ENCODE data around the gene GPBP1. TPM values are rescaled to one million over a fixed set of nuclear protein-coding genes. Genes with fewer than 3 reads are reported as not detected.

Gene GPBP1
- total and polyA plus RNA-seq, 2 donors from 2014 or later = 52.7 to 80.9 TPM

DNA sequence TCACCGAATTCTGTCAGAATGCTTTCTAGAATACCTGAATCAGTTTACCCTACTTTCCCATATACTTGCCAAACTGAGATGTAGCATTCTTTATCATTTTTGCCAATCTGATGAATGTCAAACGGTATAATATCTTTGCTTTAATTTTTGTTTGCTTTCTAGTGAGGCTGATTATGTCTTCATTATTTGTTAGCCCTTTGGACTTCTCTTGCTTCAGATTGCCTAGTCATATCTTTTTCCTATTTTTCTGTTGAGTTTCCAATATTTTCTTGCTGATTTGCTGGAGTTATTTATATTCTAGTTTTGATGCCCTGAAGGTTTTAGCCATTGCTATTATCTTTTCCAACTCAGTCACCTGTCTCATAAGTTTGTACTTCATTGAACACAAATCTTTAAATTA lies 40.3 kb upstream of the GPBP1 start:
- TF ChIP-seq, protein P1, sequence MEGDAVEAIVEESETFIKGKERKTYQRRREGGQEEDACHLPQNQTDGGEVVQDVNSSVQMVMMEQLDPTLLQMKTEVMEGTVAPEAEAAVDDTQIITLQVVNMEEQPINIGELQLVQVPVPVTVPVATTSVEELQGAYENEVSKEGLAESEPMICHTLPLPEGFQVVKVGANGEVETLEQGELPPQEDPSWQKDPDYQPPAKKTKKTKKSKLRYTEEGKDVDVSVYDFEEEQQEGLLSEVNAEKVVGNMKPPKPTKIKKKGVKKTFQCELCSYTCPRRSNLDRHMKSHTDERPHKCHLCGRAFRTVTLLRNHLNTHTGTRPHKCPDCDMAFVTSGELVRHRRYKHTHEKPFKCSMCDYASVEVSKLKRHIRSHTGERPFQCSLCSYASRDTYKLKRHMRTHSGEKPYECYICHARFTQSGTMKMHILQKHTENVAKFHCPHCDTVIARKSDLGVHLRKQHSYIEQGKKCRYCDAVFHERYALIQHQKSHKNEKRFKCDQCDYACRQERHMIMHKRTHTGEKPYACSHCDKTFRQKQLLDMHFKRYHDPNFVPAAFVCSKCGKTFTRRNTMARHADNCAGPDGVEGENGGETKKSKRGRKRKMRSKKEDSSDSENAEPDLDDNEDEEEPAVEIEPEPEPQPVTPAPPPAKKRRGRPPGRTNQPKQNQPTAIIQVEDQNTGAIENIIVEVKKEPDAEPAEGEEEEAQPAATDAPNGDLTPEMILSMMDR (IDR thresholded peaks at IDR 0.05; ENCODE audit: borderline replicate concordance, extremely low read depth, insufficient read depth) = no peak
- Histone ChIP-seq H3K27me3 (ENCODE audit: control insufficient read depth, insufficient read depth, low read length) (no peaks in the 10 kb centered on the region), H3K36me3 (ENCODE audit: control insufficient read depth in 2 of 3, insufficient read depth in 3 of 3, low read length in 3 of 3) (no peaks in the 10 kb centered on the region), H3K4me3 (ENCODE audit: low read length in 3 of 3) (no peak overlapping the region), H3K9me3 (ENCODE audit: control insufficient read depth in 2 of 3, insufficient read depth in 1 of 3, low read length in 3 of 3) (no peaks in the 10 kb centered on the region), H3K4me1 (ENCODE audit: control insufficient read depth in 2 of 3, insufficient read depth in 2 of 3, low read depth in 1 of 3, low read length in 3 of 3) (no peaks in the 10 kb centered on the region), H3K27ac (ENCODE audit: low read depth in 2 of 2, low read length in 2 of 2) (no peak overlapping the region), H3K9ac (ENCODE audit: low read length in 3 of 3) (no peak overlapping the region)
- DNase-seq (no peak), FAIRE-seq (no peak)
- intact Hi-C loops (cut with DNase I) = no loop called here

DNA sequence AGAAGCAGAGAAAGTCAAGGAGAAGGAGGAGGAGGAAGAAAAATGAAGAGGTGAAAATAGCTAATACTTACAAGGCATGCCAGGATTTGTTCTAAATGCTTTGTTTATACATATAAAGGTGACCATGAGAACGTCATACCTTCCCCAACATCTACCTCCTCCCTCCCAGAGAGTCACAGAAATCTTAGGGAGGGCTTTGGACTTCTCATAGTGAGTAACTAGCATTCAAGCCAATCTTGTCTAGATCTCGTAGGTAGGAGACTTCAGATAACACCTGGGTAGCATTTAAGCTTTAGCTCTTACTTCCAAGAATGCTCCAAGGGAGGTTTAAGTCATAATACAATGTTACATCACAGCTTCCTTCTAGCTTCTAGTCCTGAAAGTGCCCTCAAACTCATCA lies 36.5 kb upstream of the GPBP1 start:
- H3K4me3 ChIP-seq (ENCODE audit: low read length in 3 of 3) = no peak overlapping the region
- intact Hi-C loops (cut with DNase I) = no loop called here
- FAIRE-seq = no peak

DNA sequence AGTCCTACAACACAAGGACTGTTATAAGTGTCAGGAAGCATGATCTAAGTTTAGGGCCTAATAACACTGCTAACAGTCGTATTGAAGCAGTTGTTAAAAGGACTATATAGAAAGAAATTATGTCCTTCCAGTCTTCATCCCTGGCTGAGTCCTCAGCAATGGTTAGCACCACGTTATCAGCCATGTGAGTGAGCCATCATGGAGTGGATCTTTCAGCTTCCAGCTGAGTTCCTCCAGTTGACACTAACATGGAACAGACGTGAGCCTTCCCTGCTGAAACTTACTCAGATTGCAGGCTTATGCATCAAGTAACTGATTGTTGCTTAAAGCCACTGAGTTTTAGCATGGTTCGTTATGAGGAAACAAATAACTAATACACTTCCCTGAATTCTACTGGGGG lies 21.5 kb upstream of the GPBP1 start:
- Histone ChIP-seq H3K27ac (ENCODE audit: low read depth in 2 of 2, low read length in 2 of 2) (no peak overlapping the region), H3K4me3 (ENCODE audit: low read length in 3 of 3) (no peak overlapping the region), H3K27me3 (ENCODE audit: control insufficient read depth, insufficient read depth, low read length) (no peaks in the 10 kb centered on the region), H3K36me3 (ENCODE audit: control insufficient read depth in 2 of 3, insufficient read depth in 3 of 3, low read length in 3 of 3) (no peaks in the 10 kb centered on the region), H3K4me1 (ENCODE audit: control insufficient read depth in 2 of 3, insufficient read depth in 2 of 3, low read depth in 1 of 3, low read length in 3 of 3) (no peaks in the 10 kb centered on the region), H3K9ac (ENCODE audit: low read length in 3 of 3) (no peak overlapping the region), H3K9me3 (ENCODE audit: control insufficient read depth in 2 of 3, insufficient read depth in 1 of 3, low read length in 3 of 3) (no peaks in the 10 kb centered on the region)
- FAIRE-seq = no peak
- TF ChIP-seq, protein P1 (IDR thresholded peaks at IDR 0.05; ENCODE audit: borderline replicate concordance, extremely low read depth, insufficient read depth) = no peak
- intact Hi-C loops (cut with DNase I) = no loop called here
- no peak for DNase-seq

More for the DNA sequence above, 36.5 kb upstream of the GPBP1 start:
- TF ChIP-seq, protein P1 (IDR thresholded peaks at IDR 0.05; ENCODE audit: borderline replicate concordance, extremely low read depth, insufficient read depth) = no peak
- Histone ChIP-seq H3K9ac (ENCODE audit: low read length in 3 of 3) (no peak overlapping the region), H3K27ac (ENCODE audit: low read depth in 2 of 2, low read length in 2 of 2) (no peak overlapping the region), H3K9me3 (ENCODE audit: control insufficient read depth in 2 of 3, insufficient read depth in 1 of 3, low read length in 3 of 3) (no peaks in the 10 kb centered on the region), H3K36me3 (ENCODE audit: control insufficient read depth in 2 of 3, insufficient read depth in 3 of 3, low read length in 3 of 3) (no peaks in the 10 kb centered on the region), H3K4me1 (ENCODE audit: control insufficient read depth in 2 of 3, insufficient read depth in 2 of 3, low read depth in 1 of 3, low read length in 3 of 3) (no peaks in the 10 kb centered on the region), H3K27me3 (ENCODE audit: control insufficient read depth, insufficient read depth, low read length) (no peaks in the 10 kb centered on the region)
- DNase-seq = no peak

DNA sequence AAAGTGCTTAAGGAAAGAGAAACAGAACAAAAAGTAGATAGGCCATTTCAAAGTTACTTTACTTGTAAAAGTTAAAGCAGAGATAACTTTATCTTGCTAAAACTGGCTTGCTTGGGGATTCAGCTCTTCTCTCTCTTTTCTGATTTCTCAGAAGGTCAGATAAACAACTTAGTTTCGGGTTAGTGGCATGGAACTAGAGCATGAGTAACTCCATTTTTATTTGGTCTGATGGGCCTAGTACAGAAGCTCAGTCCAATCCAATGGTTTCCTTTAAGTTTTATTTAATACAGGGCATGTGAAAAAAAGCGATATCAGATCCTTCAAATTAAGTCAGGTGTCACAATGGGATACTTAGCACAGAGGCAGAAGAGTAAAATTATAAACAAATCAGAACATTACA lies 18.8 kb upstream of the GPBP1 start:
- Histone ChIP-seq H3K9ac (ENCODE audit: low read length in 3 of 3) (no peak overlapping the region), H3K27me3 (ENCODE audit: control insufficient read depth, insufficient read depth, low read length) (no peaks in the 10 kb centered on the region), H3K4me1 (ENCODE audit: control insufficient read depth in 2 of 3, insufficient read depth in 2 of 3, low read depth in 1 of 3, low read length in 3 of 3) (no peaks in the 10 kb centered on the region), H3K9me3 (ENCODE audit: control insufficient read depth in 2 of 3, insufficient read depth in 1 of 3, low read length in 3 of 3) (no peaks in the 10 kb centered on the region), H3K27ac (ENCODE audit: low read depth in 2 of 2, low read length in 2 of 2) (no peak overlapping the region), H3K4me3 (ENCODE audit: low read length in 3 of 3) (no peak overlapping the region), H3K36me3 (ENCODE audit: control insufficient read depth in 2 of 3, insufficient read depth in 3 of 3, low read length in 3 of 3) (no peaks in the 10 kb centered on the region)
- intact Hi-C loops (cut with DNase I) = no loop called here
- FAIRE-seq (no peak), DNase-seq (no peak)
- TF ChIP-seq, protein P1 (IDR thresholded peaks at IDR 0.05; ENCODE audit: borderline replicate concordance, extremely low read depth, insufficient read depth) = no peak
